Amniotic stem cell (primary cell): ENCODE measurements around the gene DSN1.

Experiments used
- DNase-seq: peaks from one replicate; lab custom pipeline; 2025; lab: John Stamatoyannopoulos, UW

The DSN1 gene

DNA sequence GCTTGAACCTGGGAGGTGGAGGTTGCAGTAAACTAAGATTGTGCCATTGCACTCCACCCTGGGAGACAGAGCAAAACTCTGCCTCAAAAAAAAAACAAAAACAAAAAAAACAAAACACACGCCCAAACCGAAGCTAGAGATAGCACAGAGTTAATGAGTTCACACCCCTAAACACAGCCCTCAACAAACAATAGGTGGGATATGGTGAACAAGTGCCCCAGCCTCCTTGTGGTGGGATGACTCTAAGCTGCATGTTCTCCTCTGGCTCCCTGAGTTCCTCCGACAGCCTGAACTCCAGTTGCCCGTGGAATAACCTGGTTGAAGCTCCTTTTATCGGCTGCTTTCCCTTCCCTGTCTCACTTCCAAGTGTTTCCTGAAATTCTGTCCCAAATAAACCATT lies 22.1 kb upstream of the DSN1 start:
- no peak for DNase-seq

DNA sequence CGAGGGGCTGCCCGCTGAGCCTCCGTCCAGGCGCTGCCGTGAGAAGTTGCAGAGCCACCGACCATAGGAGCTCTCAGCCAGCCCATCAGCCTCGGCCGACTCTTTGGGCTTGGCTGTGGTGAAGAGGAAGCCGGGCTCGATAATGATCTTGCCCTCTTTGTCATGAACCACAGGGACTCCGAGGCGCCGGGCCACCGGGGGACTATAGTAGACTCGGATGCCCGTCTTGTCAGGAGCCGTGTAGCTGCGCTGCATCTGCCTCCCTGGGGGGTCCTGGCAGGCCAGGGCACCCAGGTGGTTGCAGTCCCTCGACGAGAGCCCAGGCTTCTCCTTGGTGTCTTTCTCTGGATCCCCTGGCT lies 20.5 kb upstream of the DSN1 start:
- DNase-seq, result no peak

DNA sequence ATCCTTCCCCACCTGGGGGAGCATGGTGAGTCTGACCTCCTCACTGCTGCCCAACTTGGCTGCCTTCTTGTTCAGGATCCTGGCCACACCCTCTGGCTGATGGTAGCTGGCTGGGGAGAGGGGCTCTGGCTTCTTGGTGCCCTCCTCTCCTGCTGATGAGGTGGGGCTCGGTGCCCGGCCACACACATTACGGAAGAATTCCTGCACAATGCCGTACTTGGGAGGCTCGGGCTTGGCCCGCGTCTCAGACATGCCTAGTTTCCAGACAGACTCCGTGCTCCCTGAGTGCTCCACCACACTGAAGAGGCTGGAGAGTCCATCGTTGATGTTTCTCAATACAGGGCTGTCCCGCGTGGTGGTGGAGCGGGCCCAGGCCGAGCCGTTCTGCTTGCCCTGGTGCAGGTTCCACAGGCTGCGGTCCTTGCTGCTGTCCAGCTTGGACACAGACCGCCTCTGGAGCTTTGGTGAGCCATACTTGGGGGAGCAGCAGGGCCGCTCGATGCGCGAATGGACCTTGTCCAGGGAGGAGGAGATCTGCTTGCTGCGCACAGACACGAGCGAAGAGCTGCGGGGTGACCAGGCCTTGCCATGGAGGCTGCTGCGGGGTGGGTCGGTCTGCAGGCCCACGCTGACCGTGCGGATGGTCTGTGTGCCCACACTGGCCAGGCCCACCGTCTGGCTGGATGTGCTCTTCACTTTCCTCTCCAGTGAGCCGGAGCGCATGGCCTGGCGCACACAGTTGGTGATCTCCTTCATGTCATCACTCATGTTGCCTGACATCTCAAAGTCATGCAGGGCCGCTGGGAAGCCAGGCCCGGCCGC lies 19.9 kb upstream of the DSN1 start:
- DNase-seq, result no peak

DNA sequence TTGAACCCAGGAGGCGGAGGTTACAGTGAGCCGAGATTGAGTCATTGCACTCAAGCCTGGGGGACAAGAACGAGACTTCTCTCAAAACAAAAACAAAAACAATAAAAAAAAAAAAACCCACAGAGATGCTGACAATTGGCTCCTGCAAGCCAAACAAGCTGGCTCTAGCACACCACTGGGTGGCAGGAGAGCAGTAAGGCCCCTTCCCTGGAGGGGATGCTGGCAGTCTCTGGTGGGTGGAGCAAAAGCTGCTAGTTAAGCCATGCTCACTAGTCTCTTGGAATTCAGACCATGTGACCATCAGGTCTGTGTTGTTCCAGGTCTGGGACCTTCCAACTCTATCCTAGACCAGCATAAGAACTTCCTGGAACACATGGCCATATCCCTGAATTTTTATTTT lies 18.9 kb upstream of the DSN1 start:
- DNase-seq, result peak; percentile 49

DNA sequence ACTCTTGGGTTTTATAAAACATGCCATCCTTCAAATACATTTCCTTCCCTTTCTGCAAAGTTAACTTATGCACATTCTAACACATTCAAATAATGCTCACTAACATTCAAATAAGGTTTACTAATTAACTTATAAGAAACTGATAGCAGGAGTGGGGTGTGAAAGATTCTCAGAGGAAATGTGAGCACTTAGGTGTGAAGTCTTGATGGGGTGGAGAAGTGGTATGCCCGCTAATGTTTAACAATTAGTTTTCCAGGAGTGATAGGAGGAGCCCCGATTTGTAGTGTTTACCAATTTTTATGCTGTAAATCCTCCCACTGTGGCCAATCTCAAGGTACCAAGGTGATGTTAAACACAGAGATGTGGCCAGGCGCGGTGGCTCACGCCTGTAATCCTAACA lies 18.3 kb upstream of the DSN1 start:
- DNase-seq, result no peak

- no peak for DNase-seq
Measured at GRCh38 chr20:36786663-36787062, 13.1 kb upstream of the DSN1 start.

- no peak for DNase-seq
Measured at GRCh38 chr20:36786246-36786645, 12.7 kb upstream of the DSN1 start.

DNA sequence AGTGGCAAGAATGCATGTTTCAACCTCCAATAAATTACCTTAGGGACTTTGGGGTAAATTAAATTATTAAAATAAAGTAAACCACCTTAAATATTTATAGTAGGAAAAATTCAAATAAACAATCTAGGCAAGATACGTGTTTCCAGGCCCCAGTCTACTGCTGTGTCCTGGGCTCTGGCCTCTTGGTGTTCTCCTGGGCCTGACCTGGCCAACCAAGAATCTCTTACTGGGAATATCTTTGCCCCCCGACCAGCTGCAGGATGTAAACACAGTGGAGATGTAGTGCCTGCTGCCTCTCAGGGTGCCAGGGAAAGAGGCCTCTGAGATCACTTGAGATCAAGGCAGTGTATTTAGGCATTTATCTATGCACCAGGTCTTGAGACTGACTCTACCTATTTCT lies 11.7 kb upstream of the DSN1 start:
- no peak for DNase-seq

GRCh38 chr20:36784900-36785299 lies 11.3 kb upstream of the DSN1 start:
- DNase-seq, result no peak

- no peak for DNase-seq
Measured at GRCh38 chr20:36784116-36784515, 10.6 kb upstream of the DSN1 start.

- DNase-seq, result no peak
Measured at GRCh38 chr20:36779656-36780025, 6.1 kb upstream of the DSN1 start.

- DNase-seq, result no peak
Measured at GRCh38 chr20:36778831-36779655, 5.5 kb upstream of the DSN1 start.

DNA sequence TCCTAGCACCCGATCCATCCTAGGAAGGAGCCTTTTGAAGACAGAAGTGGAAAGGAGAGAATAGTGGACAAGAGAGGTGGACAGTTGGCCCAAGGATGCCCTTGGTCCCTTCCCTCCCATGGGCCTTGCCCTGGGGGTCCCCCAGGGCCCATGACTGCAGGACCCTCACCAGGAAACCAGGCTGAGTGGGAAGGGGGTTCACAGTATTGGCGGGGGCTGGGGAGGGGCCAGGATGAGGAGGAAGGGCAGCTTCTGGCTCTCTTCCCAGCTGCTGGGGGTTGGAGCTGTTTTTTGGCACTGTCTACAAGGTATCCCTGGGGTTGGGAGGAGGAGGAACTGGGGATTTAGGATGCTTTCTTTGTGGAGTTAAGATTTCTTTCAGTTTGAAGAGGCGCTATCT lies 4.0 kb upstream of the DSN1 start:
- no peak for DNase-seq

GRCh38 chr20:36777167-36777566 lies 3.6 kb upstream of the DSN1 start:
- no peak for DNase-seq

DNA sequence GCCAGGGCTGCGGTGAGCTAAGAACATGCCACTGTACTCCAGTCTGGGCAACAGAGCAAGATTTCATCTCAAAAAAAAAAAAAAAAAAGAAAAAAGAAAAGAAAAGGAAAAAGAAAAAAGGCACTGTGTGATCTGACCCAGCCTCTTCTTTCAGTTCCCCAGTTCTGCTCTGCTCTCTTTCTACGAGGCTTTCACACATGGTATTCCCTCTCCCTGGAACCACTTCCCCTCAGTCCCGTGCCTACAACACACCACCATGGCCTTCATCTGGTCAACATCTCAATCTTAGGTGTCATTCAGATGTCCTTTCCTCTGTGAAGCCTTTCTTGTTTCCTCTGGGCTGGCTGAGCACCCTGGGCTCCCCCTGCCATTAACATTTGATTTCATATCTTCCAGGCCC lies 2.3 kb upstream of the DSN1 start:
- no peak for DNase-seq

DNA sequence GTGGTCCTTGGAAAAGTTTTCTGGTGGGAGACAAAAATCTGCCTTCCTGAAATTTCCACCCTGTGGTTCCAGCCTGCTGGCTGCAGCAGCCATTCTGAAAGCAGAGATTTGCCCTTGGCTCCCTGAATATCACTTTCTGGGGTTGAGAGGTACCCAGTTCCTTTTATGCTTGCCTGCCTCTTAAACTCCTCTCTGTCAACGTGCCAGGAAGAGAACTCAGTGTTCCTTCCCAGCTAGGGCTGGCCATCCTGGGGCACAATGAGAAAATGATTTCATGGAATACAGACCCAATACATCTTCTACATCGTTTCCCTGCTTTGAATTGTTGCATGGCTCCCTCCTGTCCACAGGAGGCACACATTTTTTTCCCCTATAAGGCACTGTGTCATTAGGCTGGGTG lies 1.6 kb upstream of the DSN1 start:
- no peak for DNase-seq

GRCh38 chr20:36773107-36773596 lies 411 bp downstream of the DSN1 start:
- DNase-seq, result no peak

DNA sequence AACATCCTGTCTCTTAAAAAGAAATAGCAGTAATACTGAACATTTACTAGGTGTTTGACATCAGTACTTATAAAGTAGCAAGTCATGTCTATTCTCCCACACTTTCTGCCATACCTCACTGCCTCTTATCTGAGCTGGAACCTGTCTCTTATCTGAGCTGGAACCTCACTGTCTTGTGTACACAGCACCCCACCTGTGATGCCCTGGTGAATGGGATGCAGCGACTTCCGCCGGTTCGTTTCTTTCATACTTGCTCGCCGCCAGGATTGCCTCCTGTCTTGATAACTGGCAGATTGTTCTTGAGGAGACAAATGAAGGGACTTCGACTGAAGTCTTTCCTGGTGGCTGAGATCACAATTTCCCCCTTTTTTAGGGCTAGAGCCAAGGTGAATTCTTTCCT lies 2.9 kb downstream of the DSN1 start:
- no peak for DNase-seq

DNA sequence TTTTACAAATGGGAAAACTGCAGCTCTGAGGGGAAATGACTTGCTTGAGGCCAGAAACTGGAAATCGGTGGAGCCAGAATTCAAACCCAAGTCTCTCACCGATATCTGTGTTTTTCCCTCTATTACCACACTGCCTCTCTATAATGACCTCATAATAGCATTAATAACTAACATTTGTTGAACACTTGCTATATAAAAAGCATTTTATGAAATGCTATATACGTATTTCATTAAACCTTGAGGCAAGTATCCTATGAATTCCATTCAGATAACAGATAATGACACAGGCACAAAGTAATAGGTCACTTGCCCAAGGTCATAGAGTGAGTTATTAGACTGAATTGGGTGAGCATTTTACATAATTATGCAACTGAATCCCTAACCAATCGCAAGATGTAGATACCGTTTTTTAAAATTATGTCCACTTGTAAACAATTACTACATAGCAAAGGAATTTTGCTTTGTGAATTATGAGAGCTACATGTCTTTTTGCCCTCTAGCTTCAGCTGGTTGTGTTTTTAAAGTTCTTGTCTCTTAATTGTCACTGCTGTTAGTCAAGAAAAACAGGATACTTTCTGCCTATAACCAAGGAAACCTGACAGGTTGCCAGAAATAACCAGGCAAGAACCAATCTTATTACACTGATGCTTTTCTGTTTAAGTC lies 4.7 kb downstream of the DSN1 start:
- DNase-seq, result no peak

GRCh38 chr20:36761125-36761524 lies 12.4 kb downstream of the DSN1 start:
- no peak for DNase-seq

GRCh38 chr20:36760647-36761046 lies 12.9 kb downstream of the DSN1 start:
- DNase-seq, result no peak

GRCh38 chr20:36758276-36758675 lies 15.3 kb downstream of the DSN1 start:
- DNase-seq, result no peak

DNA sequence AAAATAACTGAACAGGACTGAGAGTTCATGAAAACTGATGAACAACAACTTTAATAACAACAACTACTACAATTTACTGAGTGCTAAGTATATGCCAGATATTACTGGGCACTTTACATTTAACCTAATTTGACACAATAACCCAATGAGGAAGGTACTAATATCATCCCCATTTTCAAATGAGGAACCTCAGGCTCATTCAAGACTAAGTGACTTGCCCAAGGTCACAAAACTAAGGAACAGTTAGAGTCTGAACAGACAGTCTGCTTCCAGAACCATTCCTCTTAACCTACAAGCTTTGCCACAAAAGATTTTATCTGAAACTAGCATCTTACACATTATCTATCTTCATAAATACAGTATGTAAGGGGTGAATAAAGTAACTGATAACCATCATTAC lies 17.1 kb downstream of the DSN1 start:
- no peak for DNase-seq
